ENCODE measurements around the gene LGR4. TPM values are rescaled to one million over a fixed set of nuclear protein-coding genes. Genes with fewer than 3 reads are reported as not detected.

Gene LGR4
- total and polyA plus RNA-seq, 9 of the 15 experiments (the other 6 are each of a cell fraction or from before 2014, with no cell fraction given) = 0.94 to 10.1 (median 5.8) TPM

DNA sequence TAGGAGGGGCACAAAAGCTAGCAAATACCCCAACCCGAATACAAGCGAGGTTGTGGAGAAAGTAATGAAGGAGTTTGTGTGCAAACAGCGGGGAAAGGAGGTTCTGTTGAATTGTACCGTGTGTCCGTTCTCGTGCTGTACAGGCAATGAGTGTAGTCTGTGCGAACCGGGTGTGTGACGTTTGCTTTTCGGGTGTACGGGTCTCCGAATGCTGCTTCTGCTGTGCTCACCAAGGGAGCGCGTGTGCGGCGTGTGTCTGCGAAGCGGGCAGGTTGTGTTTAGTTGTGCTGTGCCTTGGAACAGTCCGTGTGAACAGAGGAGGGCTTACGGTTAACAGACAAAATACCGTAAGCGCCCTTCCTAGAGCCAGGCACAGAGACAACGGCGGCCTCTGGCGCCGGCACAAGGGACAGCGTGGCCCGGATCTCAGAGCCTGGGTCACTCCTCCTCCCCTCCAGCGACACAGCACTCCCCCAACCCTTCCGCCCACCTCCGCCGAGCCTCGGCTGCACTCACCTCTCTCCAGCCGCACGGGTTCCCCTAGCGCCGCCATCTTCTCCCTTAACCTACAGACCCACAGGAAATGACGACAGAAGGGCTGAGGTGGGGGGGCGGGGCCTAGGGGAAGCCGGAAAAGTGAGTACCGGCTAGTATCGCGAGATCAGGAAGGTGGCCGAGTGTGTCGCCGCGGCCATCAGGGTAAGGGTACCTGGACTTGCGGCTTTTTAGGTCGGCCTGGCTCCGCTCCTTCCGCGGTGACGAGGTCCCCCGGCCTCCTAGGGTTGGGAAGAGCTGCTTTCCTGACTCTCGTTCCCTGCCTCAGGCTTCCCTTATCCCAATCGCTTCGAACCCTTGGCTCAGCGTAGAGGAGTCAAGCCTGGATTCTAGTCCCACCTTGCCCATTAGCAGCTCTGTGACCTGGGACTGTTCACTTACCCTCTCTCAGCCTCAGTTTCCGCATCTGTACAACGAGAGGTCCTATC, 33.9 kb upstream of the LGR4 start, which contains the start of gene LIN7C (continued):
- TF ChIP-seq ILK (tag; IDR thresholded peaks at IDR 0.05; ENCODE audit: borderline replicate concordance, low read depth) (no peak), ZNF584 (CRISPR knock-in tag; IDR thresholded peaks at IDR 0.05; ENCODE audit: low read depth) (no peak), CBX8 (IDR thresholded peaks at IDR 0.05; ENCODE audit: borderline replicate concordance, extremely low read depth, low read depth, low read length, poor library complexity, severe bottlenecking) (no peak), ZC3H11A (IDR thresholded peaks at IDR 0.05; ENCODE audit: low read depth, low read length) (no peak), DNMT1 (IDR thresholded peaks at IDR 0.05) (no peak), MCM2 (IDR thresholded peaks at IDR 0.05; ENCODE audit: low read depth) (no peak), IFI16 (CRISPR knock-in tag; IDR thresholded peaks at IDR 0.05) (no peak), ZNF184 (CRISPR knock-in tag; IDR thresholded peaks at IDR 0.05) (no peak), ZNF316 (IDR thresholded peaks at IDR 0.05) (no peak), CSDE1 (IDR thresholded peaks at IDR 0.05) (0 out of 4 replicates have a peak, but pooled peaks of 1 of the 2 experiments have one; percentile 54), ZKSCAN1 (IDR thresholded peaks at IDR 0.05; ENCODE audit: low read depth, low read length) (no peak), ZBTB8A (IDR thresholded peaks at IDR 0.05; ENCODE audit: partially characterized antibody) (no peak), KLF6 (CRISPR knock-in tag; IDR thresholded peaks at IDR 0.05; ENCODE audit: borderline replicate concordance) (no peak), HMG20B (CRISPR knock-in tag; IDR thresholded peaks at IDR 0.05) (no peak), CBX2 (IDR thresholded peaks at IDR 0.05; ENCODE audit: insufficient read depth, low read length, poor library complexity, severe bottlenecking) (no peak), ZNF778 (CRISPR knock-in tag; IDR thresholded peaks at IDR 0.05) (no peak), ZNF75A (CRISPR knock-in tag; IDR thresholded peaks at IDR 0.05) (no peak)
- TF ChIP-seq, protein P1, sequence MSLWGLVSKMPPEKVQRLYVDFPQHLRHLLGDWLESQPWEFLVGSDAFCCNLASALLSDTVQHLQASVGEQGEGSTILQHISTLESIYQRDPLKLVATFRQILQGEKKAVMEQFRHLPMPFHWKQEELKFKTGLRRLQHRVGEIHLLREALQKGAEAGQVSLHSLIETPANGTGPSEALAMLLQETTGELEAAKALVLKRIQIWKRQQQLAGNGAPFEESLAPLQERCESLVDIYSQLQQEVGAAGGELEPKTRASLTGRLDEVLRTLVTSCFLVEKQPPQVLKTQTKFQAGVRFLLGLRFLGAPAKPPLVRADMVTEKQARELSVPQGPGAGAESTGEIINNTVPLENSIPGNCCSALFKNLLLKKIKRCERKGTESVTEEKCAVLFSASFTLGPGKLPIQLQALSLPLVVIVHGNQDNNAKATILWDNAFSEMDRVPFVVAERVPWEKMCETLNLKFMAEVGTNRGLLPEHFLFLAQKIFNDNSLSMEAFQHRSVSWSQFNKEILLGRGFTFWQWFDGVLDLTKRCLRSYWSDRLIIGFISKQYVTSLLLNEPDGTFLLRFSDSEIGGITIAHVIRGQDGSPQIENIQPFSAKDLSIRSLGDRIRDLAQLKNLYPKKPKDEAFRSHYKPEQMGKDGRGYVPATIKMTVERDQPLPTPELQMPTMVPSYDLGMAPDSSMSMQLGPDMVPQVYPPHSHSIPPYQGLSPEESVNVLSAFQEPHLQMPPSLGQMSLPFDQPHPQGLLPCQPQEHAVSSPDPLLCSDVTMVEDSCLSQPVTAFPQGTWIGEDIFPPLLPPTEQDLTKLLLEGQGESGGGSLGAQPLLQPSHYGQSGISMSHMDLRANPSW (CRISPR knock-in tag; IDR thresholded peaks at IDR 0.05) = no peak
- TF ChIP-seq, protein P2, sequence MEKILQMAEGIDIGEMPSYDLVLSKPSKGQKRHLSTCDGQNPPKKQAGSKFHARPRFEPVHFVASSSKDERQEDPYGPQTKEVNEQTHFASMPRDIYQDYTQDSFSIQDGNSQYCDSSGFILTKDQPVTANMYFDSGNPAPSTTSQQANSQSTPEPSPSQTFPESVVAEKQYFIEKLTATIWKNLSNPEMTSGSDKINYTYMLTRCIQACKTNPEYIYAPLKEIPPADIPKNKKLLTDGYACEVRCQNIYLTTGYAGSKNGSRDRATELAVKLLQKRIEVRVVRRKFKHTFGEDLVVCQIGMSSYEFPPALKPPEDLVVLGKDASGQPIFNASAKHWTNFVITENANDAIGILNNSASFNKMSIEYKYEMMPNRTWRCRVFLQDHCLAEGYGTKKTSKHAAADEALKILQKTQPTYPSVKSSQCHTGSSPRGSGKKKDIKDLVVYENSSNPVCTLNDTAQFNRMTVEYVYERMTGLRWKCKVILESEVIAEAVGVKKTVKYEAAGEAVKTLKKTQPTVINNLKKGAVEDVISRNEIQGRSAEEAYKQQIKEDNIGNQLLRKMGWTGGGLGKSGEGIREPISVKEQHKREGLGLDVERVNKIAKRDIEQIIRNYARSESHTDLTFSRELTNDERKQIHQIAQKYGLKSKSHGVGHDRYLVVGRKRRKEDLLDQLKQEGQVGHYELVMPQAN (IDR thresholded peaks at IDR 0.05; ENCODE audit: borderline replicate concordance) = peak; percentile 74; the same call in 1 of the 2 replicates
- TF ChIP-seq, protein P3, sequence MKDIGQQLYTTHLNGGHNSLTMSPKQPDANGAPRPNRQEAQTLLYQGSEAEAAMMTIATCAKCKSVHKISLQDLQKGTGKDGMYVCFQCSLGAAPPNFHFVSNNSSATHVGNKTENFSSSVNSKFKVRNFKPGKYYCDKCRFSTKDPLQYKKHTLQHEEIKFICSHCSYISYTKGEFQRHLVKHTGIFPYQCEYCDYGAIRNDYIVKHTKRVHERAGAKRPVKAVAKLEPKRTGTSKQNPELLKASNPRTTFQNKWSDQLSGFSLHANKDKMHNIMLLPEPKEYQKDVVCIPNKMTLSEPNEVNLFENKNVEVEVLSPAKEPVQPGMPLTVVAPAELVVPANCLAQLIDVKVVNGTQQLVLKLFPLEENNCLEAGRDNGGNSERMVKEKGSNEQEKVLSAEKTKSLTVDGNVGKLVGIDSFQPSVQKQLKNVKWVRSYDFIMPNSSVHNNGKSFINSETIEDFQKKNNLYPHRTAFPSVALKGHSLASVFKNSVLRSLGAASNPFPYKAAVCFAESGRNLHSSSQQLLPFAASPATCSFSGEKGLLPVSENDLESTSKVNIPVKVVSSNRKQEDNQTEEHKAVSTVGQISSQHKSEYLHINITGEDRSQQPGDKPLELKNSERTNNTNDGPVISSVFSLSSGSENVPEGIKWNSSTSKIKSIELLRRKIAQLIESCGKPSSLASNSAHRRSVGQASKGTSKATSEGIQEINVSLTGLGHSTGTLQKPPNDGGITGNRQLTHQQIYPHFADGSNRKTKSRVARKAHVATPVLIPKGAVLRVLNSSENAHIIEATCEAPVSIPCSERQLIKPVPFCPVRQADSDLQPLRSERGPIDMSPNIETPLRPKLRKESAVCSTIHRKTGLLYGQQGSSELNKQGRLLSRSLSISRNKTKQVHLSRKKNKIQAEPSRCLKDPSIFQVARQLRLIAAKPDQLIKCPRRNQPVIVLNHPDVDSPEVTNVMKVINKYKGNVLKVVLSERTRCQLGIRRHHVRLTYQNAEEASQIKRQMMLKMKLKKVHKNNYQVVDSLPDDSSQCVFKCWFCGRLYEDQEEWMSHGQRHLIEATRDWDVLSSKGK (CRISPR knock-in tag; IDR thresholded peaks at IDR 0.05) = no peak
